GM12878 (cell line): ENCODE data around the gene COL9A2. TPM values are rescaled to one million over a fixed set of nuclear protein-coding genes. Genes with fewer than 3 reads are reported as not detected.

ENCODE experiments used
- ATAC-seq: fragments of 200-7000 bp; cut with Tn5 transposase; 3 replicates; pipeline ENCODE4 v1.9.1; 2020; ENCODE audit warnings: mild to moderate bottlenecking, moderate library complexity
- BruUV-seq: library from RNA; stranded (reverse); fragments of 400-500 nt; replicated peaks from 2 replicates; lab custom pipeline; 2021; lab: Mats Ljungman, UMichigan
- CTCF ChIA-PET: fragments of 300-600 bp; sonication (Branson Sonifier 250); formaldehyde crosslinking; extraction: SDS; loops from one replicate; lab custom pipeline; 2021; ENCODE audit warnings: inconsistent platforms; lab: Yijun Ruan, JAX
- POLR2A ChIA-PET: fragments of 350-600 bp; formaldehyde crosslinking; extraction: SDS; loops from one replicate; lab custom pipeline; 2021; ENCODE audit warnings: inconsistent platforms; lab: Charles Lee
- RAD21 ChIA-PET: fragments of 300-600 bp; sonication (Branson Sonifier 250); formaldehyde crosslinking; loops from one replicate; lab custom pipeline; 2023; ENCODE audit warnings: antibody characterized with exemption; ENCODE audit not compliant: unreplicated experiment; lab: Charles Lee
- SMC1A ChIA-PET: fragments of 300-600 bp; sonication (Branson Sonifier 250); formaldehyde crosslinking; loops from one replicate; lab custom pipeline; 2023; ENCODE audit not compliant: unreplicated experiment, uncharacterized antibody; lab: Charles Lee
- DNase-seq: peaks from one replicate; pipeline ENCODE4 v3.0.0-alpha.2; 2011; ENCODE audit warnings: low read depth, low spot score
- FAIRE-seq: peaks from 3 replicates; lab custom pipeline; 2011; peaks lifted over from hg19 to GRCh38; lab: Jason Lieb, UNC
- H2AFZ ChIP-seq: 2 replicates; pipeline ENCODE4 v1.6.0; 2011; ENCODE audit warnings: low read depth, low read length, control low read depth; ENCODE audit not compliant: control insufficient read depth
- H3K27ac ChIP-seq: 2 replicates; pipeline ENCODE4 v1.5.1; 2011; ENCODE audit warnings: control low read depth; ENCODE audit not compliant: control insufficient read depth, insufficient read depth
- H3K27me3 ChIP-seq, 2 experiments: replicated peaks in 1 of 2; 2 replicates each; pipeline versions ENCODE4 v1.6.0 to v1.6.1; 2011; ENCODE audit warnings: low read length in 1 of 2; ENCODE audit not compliant: control insufficient read depth in 2 of 2, insufficient read depth in 2 of 2
- H3K36me3 ChIP-seq, 2 experiments: 2 replicates each; pipeline ENCODE4 v1.5.1; 2011; ENCODE audit warnings: low read length in 1 of 2; ENCODE audit not compliant: control insufficient read depth in 2 of 2, insufficient read depth in 2 of 2
- H3K4me1 ChIP-seq: 2 replicates; pipeline ENCODE4 v1.6.1; 2011; ENCODE audit warnings: mild to moderate bottlenecking, low read length, moderate library complexity, mixed read lengths; ENCODE audit not compliant: control insufficient read depth, insufficient read depth
- H3K4me2 ChIP-seq: 2 replicates; pipeline ENCODE4 v1.6.0; 2011; ENCODE audit warnings: control low read depth; ENCODE audit not compliant: control insufficient read depth, insufficient read depth
- H3K4me3 ChIP-seq: fragments of 200-600 bp; sonication (generic); 2 replicates; pipeline ENCODE4 v1.5.1; 2016
- H3K79me2 ChIP-seq: 2 replicates; pipeline ENCODE4 v1.6.0; 2011; ENCODE audit warnings: low read length; ENCODE audit not compliant: control insufficient read depth, insufficient read depth
- H3K9ac ChIP-seq: 2 replicates; pipeline ENCODE4 v1.8.0; 2011; ENCODE audit warnings: low read length, control low read depth, mixed read lengths; ENCODE audit not compliant: control insufficient read depth, insufficient read depth
- H3K9me3 ChIP-seq: replicated peaks from 3 replicates; pipeline ENCODE4 v1.5.1; 2011; ENCODE audit warnings: mild to moderate bottlenecking, low read length; ENCODE audit not compliant: control insufficient read depth, insufficient read depth
- H4K20me1 ChIP-seq: 2 replicates; pipeline ENCODE4 v1.6.0; 2011; ENCODE audit not compliant: control insufficient read depth, insufficient read depth
- BCL11A ChIP-seq: IDR thresholded peaks from 2 replicates; pipeline ENCODE4 v1.6.1; 2011; ENCODE audit warnings: low read depth, low read length
- NFXL1 ChIP-seq: fragments of 450-650 bp; IDR thresholded peaks from 2 replicates; pipeline ENCODE4 v1.6.1; 2017; ENCODE audit warnings: antibody characterized with exemption, mild to moderate bottlenecking, borderline replicate concordance
- NR2C1 ChIP-seq: fragments of 450-650 bp; IDR thresholded peaks from 2 replicates; pipeline ENCODE4 v1.6.1; 2017; ENCODE audit warnings: antibody characterized with exemption, mild to moderate bottlenecking, moderate library complexity
- NRF1 ChIP-seq: conservative IDR thresholded peaks from 2 replicates; pipeline ENCODE4 v1.6.1; 2011; ENCODE audit warnings: mild to moderate bottlenecking, low read depth, low read length, improper control_type of control experiment
- SREBF1 ChIP-seq: IDR thresholded peaks from 2 replicates; pipeline ENCODE4 v1.6.1; 2012; ENCODE audit warnings: mild to moderate bottlenecking, low read length
- WGBS: methylation state at CpG from one replicate; pipeline ENCODE4 v1.1.6; 2016; ENCODE audit warnings: low lambda C conversion rate; ENCODE audit not compliant: insufficient replicate concordance, insufficient coverage; ENCODE audit errors: missing lambda C conversion rate; 5-methylcytosine and 5-hydroxymethylcytosine counted together
- in situ Hi-C: fragments of 300-500 bp; cut with MboI; formaldehyde crosslinking; loops from 9 replicates; pipeline ENCODE4 v1.14.3; 2018; ENCODE audit warnings: mixed read lengths
- intact Hi-C: fragments of 100-400 bp; cut with micrococcal nuclease; formaldehyde crosslinking; loops from one replicate; pipeline ENCODE4 v1.14.2; 2022; ENCODE audit not compliant: unreplicated experiment
- polyA plus RNA-seq, 11 experiments: library from polyadenylated mRNA; depleted of rRNA in 4 of 11; unstranded in 6 of 11; stranded (reverse) in 5 of 11; fragments of >200 nt; fragmentation: Nextera tagmentation in 4 of 11; fragmentation: Illumina TruSeq in 1 of 11; extraction: Ambion mirVana in 4 of 11; extraction: Trizol in 1 of 11; gene quantifications; 1 replicate in 1 of 11; 2 replicates in 10 of 11; pipeline versions ENCODE4 v1.2.1 to v1.2.3, GENCODE V29; 2011 to 2016; ENCODE audit warnings: inconsistent platforms in 2 of 11, missing spikeins in 2 of 11, low read depth in 1 of 11
- total RNA-seq, 4 experiments: library from RNA; depleted of rRNA in 3 of 4; stranded (reverse); fragments of >200 nt in 3 of 4; fragmentation: Illumina TruSeq in 1 of 4; extraction: Trizol in 1 of 4; gene quantifications; 2 replicates each; pipeline versions ENCODE4 v1.2.1 to v1.2.3, GENCODE V29; 2013 to 2021
- TF ChIP-seq, protein P1 (sequence below): fragments of 450-650 bp; IDR thresholded peaks from 2 replicates; pipeline ENCODE4 v1.6.1; 2016; ENCODE audit warnings: mild to moderate bottlenecking, moderate library complexity, borderline replicate concordance
- TF ChIP-seq, protein P2 (sequence below): IDR thresholded peaks from 2 replicates; pipeline ENCODE4 v1.6.1; 2012; ENCODE audit warnings: low read length, inconsistent platforms

The COL9A2 gene
- total and polyA plus RNA-seq, 10 of the 15 experiments (the other 5 are each of a cell fraction or from before 2014, with no cell fraction given): 3.1 to 63.3 (median 22.4) TPM

DNA sequence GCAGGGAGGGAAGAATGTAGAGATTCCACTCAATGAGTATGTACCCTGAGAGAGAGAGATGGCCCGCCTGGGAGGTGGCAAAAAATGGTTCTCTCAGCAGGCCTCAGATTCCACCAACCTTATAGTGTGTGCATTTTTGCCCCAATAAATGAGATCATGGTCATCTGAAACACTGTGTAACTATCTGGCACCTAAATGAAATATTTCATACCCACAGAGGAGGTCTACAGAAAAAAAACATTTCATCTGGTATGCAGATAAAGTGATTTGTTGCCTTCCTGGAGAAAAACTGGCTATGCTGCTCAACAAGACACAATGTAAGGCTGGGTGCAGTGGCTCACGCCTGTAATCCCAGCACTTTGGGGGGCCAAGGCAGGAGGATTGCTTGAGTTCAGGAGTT, 64.5 kb downstream of the COL9A2 start (continued):
- no peak for TF ChIP-seq NRF1
- no peak for TF ChIP-seq SREBF1
- no peak for TF ChIP-seq BCL11A

DNA sequence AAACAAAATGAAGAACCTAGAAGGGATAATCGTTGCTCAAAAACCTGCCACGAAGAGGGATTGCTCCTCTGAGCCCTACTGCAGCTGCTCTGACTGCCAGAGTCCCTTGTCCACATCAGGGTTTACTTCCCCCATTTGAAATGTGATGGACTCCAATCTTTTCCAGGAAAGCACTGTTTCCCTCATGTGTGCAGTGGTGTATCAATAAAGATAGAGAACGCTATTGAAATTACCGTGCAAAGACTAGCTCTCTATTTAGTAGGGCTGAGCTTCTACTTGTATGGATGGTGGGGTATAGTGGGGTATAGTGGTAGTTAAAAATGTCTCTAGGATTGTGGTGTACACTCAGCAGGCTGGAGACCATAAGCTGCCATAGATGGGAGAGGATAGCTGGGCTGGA, 65.6 kb downstream of the COL9A2 start:
- H2AFZ ChIP-seq: no peak overlapping the region
- no peak for ATAC-seq
- ChIA-PET SMC1A (interaction anchor here (1.1 kb wide), 1 partner anchor 153 kb away, joined by 3 read pairs; no protein-coding TSS in a partner anchor), POLR2A (no interaction called here), CTCF (interaction anchor here (0.6 kb wide), 1 partner anchor 99 kb away, joined by 3 read pairs; no protein-coding TSS in a partner anchor), RAD21 (no interaction called here)
- H3K4me1 ChIP-seq: peaks cover 6% of the 10 kb centered on the region; the same call in 1 of the 2 replicates
- H3K36me3 ChIP-seq: no peaks in the 10 kb centered on the region
- no peak overlapping the region for H3K9ac ChIP-seq
- no peaks in the 10 kb centered on the region for H3K27me3 ChIP-seq
- no TSS peak for BruUV-seq
- no peak for FAIRE-seq
- H3K4me2 ChIP-seq: no peak overlapping the region
- no peak overlapping the region for H3K4me3 ChIP-seq
- TF ChIP-seq, protein P1, sequence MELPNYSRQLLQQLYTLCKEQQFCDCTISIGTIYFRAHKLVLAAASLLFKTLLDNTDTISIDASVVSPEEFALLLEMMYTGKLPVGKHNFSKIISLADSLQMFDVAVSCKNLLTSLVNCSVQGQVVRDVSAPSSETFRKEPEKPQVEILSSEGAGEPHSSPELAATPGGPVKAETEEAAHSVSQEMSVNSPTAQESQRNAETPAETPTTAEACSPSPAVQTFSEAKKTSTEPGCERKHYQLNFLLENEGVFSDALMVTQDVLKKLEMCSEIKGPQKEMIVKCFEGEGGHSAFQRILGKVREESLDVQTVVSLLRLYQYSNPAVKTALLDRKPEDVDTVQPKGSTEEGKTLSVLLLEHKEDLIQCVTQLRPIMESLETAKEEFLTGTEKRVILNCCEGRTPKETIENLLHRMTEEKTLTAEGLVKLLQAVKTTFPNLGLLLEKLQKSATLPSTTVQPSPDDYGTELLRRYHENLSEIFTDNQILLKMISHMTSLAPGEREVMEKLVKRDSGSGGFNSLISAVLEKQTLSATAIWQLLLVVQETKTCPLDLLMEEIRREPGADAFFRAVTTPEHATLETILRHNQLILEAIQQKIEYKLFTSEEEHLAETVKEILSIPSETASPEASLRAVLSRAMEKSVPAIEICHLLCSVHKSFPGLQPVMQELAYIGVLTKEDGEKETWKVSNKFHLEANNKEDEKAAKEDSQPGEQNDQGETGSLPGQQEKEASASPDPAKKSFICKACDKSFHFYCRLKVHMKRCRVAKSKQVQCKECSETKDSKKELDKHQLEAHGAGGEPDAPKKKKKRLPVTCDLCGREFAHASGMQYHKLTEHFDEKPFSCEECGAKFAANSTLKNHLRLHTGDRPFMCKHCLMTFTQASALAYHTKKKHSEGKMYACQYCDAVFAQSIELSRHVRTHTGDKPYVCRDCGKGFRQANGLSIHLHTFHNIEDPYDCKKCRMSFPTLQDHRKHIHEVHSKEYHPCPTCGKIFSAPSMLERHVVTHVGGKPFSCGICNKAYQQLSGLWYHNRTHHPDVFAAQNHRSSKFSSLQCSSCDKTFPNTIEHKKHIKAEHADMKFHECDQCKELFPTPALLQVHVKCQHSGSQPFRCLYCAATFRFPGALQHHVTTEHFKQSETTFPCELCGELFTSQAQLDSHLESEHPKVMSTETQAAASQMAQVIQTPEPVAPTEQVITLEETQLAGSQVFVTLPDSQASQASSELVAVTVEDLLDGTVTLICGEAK: no peak
- TF ChIP-seq NR2C1 (no peak), NFXL1 (no peak)
- TF ChIP-seq, protein P2, sequence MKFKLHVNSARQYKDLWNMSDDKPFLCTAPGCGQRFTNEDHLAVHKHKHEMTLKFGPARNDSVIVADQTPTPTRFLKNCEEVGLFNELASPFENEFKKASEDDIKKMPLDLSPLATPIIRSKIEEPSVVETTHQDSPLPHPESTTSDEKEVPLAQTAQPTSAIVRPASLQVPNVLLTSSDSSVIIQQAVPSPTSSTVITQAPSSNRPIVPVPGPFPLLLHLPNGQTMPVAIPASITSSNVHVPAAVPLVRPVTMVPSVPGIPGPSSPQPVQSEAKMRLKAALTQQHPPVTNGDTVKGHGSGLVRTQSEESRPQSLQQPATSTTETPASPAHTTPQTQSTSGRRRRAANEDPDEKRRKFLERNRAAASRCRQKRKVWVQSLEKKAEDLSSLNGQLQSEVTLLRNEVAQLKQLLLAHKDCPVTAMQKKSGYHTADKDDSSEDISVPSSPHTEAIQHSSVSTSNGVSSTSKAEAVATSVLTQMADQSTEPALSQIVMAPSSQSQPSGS: no peak
- intact Hi-C loops: loop anchor here (10.0 kb wide), 1 partner anchor 153 kb away; no protein-coding TSS in a partner anchor
- in situ Hi-C loops: no loop called here
- WGBS: 99% methylated on average over 4 of the region's 4 CpGs
- DNase-seq: no peak
- H3K27ac ChIP-seq: no peak overlapping the region
- H3K9me3 ChIP-seq: no peaks in the 10 kb centered on the region
- peaks cover 7% of the 10 kb centered on the region for H3K79me2 ChIP-seq
- no peaks in the 10 kb centered on the region for H4K20me1 ChIP-seq

Other genes starting within 250 kb of the COL9A2 start
Only the 7 nearest of the 9 such genes appear.
- 10.3 and 12.1 TPM in 2 replicates for gene RLF, start 155.9 kb downstream of the COL9A2 start, total RNA-seq (2014; rRNA removed)
- gene RLF, start 155.9 kb downstream of the COL9A2 start, total RNA-seq (2014; rRNA removed; fragmentation: Illumina TruSeq; extraction: Trizol): 18.2 and 18.7 TPM in 2 replicates
- 12.0 and 12.5 TPM in 2 replicates for gene RLF, start 155.9 kb downstream of the COL9A2 start, total RNA-seq (2021)
- 19.8 and 30.8 TPM in 2 replicates for gene RLF, start 155.9 kb downstream of the COL9A2 start, polyA plus RNA-seq (2011; rRNA removed)
- gene RLF, start 155.9 kb downstream of the COL9A2 start, polyA plus RNA-seq (2014; fragmentation: Illumina TruSeq; extraction: Trizol): 11.2 and 14.6 TPM in 2 replicates
- gene RLF, start 155.9 kb downstream of the COL9A2 start, polyA plus RNA-seq (2014; fragmentation: Nextera tagmentation; extraction: Ambion mirVana): 1 to 10 TPM; 2.0 to 3.6 TPM
- gene RLF, start 155.9 kb downstream of the COL9A2 start, polyA plus RNA-seq (2014; rRNA removed): 5.6 and 7.0 TPM in 2 replicates
- 1 to 10 TPM; 6.7 to 7.0 TPM for gene RLF, start 155.9 kb downstream of the COL9A2 start, polyA plus RNA-seq (2016; fragmentation: Nextera tagmentation; extraction: Ambion mirVana)
- not detected in 2 replicates for gene TMCO2, start 69.3 kb downstream of the COL9A2 start, total RNA-seq (2014; rRNA removed)
- not detected in 2 replicates for gene TMCO2, start 69.3 kb downstream of the COL9A2 start, total RNA-seq (2014; rRNA removed; fragmentation: Illumina TruSeq; extraction: Trizol)
- not detected in 2 replicates for gene TMCO2, start 69.3 kb downstream of the COL9A2 start, total RNA-seq (2021)
- not detected in 2 replicates for gene TMCO2, start 69.3 kb downstream of the COL9A2 start, polyA plus RNA-seq (2011; rRNA removed)
- not detected in 2 replicates for gene TMCO2, start 69.3 kb downstream of the COL9A2 start, polyA plus RNA-seq (2014; fragmentation: Illumina TruSeq; extraction: Trizol)
- gene TMCO2, start 69.3 kb downstream of the COL9A2 start, polyA plus RNA-seq (2014; fragmentation: Nextera tagmentation; extraction: Ambion mirVana): not detected
- gene TMCO2, start 69.3 kb downstream of the COL9A2 start, polyA plus RNA-seq (2014; rRNA removed): not detected in 2 replicates
- not detected for gene TMCO2, start 69.3 kb downstream of the COL9A2 start, polyA plus RNA-seq (2016; fragmentation: Nextera tagmentation; extraction: Ambion mirVana)
- gene ZMPSTE24, start 59.0 kb downstream of the COL9A2 start, total RNA-seq (2014; rRNA removed): 40.2 and 52.9 TPM in 2 replicates
- gene ZMPSTE24, start 59.0 kb downstream of the COL9A2 start, total RNA-seq (2014; rRNA removed; fragmentation: Illumina TruSeq; extraction: Trizol): 44.5 and 47.0 TPM in 2 replicates
- 32.1 and 32.6 TPM in 2 replicates for gene ZMPSTE24, start 59.0 kb downstream of the COL9A2 start, total RNA-seq (2021)
- 21.5 and 27.1 TPM in 2 replicates for gene ZMPSTE24, start 59.0 kb downstream of the COL9A2 start, polyA plus RNA-seq (2011; rRNA removed)
- gene ZMPSTE24, start 59.0 kb downstream of the COL9A2 start, polyA plus RNA-seq (2014; fragmentation: Illumina TruSeq; extraction: Trizol): 48.5 and 64.7 TPM in 2 replicates
- gene ZMPSTE24, start 59.0 kb downstream of the COL9A2 start, polyA plus RNA-seq (2014; fragmentation: Nextera tagmentation; extraction: Ambion mirVana): 10 to 100 TPM; 30.1 to 56.0 TPM
- gene ZMPSTE24, start 59.0 kb downstream of the COL9A2 start, polyA plus RNA-seq (2014; rRNA removed): 23.2 and 30.1 TPM in 2 replicates
- gene ZMPSTE24, start 59.0 kb downstream of the COL9A2 start, polyA plus RNA-seq (2016; fragmentation: Nextera tagmentation; extraction: Ambion mirVana): 10 to 100 TPM; 82.7 to 84.4 TPM
- 103 and 107 TPM in 2 replicates for gene SMAP2, start 56.4 kb upstream of the COL9A2 start, total RNA-seq (2014; rRNA removed)
- 92.9 and 97.1 TPM in 2 replicates for gene SMAP2, start 56.4 kb upstream of the COL9A2 start, total RNA-seq (2014; rRNA removed; fragmentation: Illumina TruSeq; extraction: Trizol)
- gene SMAP2, start 56.4 kb upstream of the COL9A2 start, total RNA-seq (2021): 115 and 121 TPM in 2 replicates
- gene SMAP2, start 56.4 kb upstream of the COL9A2 start, polyA plus RNA-seq (2011; rRNA removed): 103 and 120 TPM in 2 replicates
- gene SMAP2, start 56.4 kb upstream of the COL9A2 start, polyA plus RNA-seq (2014; fragmentation: Illumina TruSeq; extraction: Trizol): 177 and 223 TPM in 2 replicates
- 10 to 100 TPM; 33.4 to 42.4 TPM for gene SMAP2, start 56.4 kb upstream of the COL9A2 start, polyA plus RNA-seq (2014; fragmentation: Nextera tagmentation; extraction: Ambion mirVana)
- gene SMAP2, start 56.4 kb upstream of the COL9A2 start, polyA plus RNA-seq (2014; rRNA removed): 98.3 and 107 TPM in 2 replicates
- gene SMAP2, start 56.4 kb upstream of the COL9A2 start, polyA plus RNA-seq (2016; fragmentation: Nextera tagmentation; extraction: Ambion mirVana): 100 to 1,000 TPM in 1 of 2 experiments, 10 to 100 TPM in 1; 92.1 to 108 TPM
- gene ZFP69B, start 133.2 kb upstream of the COL9A2 start, total RNA-seq (2014; rRNA removed): 3.5 and 4.4 TPM in 2 replicates
- gene ZFP69B, start 133.2 kb upstream of the COL9A2 start, total RNA-seq (2014; rRNA removed; fragmentation: Illumina TruSeq; extraction: Trizol): 5.7 and 6.6 TPM in 2 replicates
- gene ZFP69B, start 133.2 kb upstream of the COL9A2 start, total RNA-seq (2021): 4.4 and 4.7 TPM in 2 replicates
- 5.4 and 8.3 TPM in 2 replicates for gene ZFP69B, start 133.2 kb upstream of the COL9A2 start, polyA plus RNA-seq (2011; rRNA removed)
- gene ZFP69B, start 133.2 kb upstream of the COL9A2 start, polyA plus RNA-seq (2014; fragmentation: Illumina TruSeq; extraction: Trizol): 5.4 and 6.1 TPM in 2 replicates
- 1 to 10 TPM; 1.3 to 1.4 TPM for gene ZFP69B, start 133.2 kb upstream of the COL9A2 start, polyA plus RNA-seq (2014; fragmentation: Nextera tagmentation; extraction: Ambion mirVana)
- gene ZFP69B, start 133.2 kb upstream of the COL9A2 start, polyA plus RNA-seq (2014; rRNA removed): 2.7 TPM in 2 replicates
- gene ZFP69B, start 133.2 kb upstream of the COL9A2 start, polyA plus RNA-seq (2016; fragmentation: Nextera tagmentation; extraction: Ambion mirVana): 1 to 10 TPM; 3.1 to 3.3 TPM
- 3.7 and 4.3 TPM in 2 replicates for gene ZFP69, start 160.0 kb upstream of the COL9A2 start, total RNA-seq (2014; rRNA removed)
- gene ZFP69, start 160.0 kb upstream of the COL9A2 start, total RNA-seq (2014; rRNA removed; fragmentation: Illumina TruSeq; extraction: Trizol): 6.2 and 6.4 TPM in 2 replicates
- 4.3 and 4.4 TPM in 2 replicates for gene ZFP69, start 160.0 kb upstream of the COL9A2 start, total RNA-seq (2021)
- gene ZFP69, start 160.0 kb upstream of the COL9A2 start, polyA plus RNA-seq (2011; rRNA removed): 1.9 and 3.3 TPM in 2 replicates
- gene ZFP69, start 160.0 kb upstream of the COL9A2 start, polyA plus RNA-seq (2014; fragmentation: Illumina TruSeq; extraction: Trizol): 6.0 and 6.6 TPM in 2 replicates
- 1 to 10 TPM; 2.1 to 2.8 TPM for gene ZFP69, start 160.0 kb upstream of the COL9A2 start, polyA plus RNA-seq (2014; fragmentation: Nextera tagmentation; extraction: Ambion mirVana)
- gene ZFP69, start 160.0 kb upstream of the COL9A2 start, polyA plus RNA-seq (2014; rRNA removed): 3.7 and 4.5 TPM in 2 replicates
- 1 to 10 TPM; 3.6 TPM for gene ZFP69, start 160.0 kb upstream of the COL9A2 start, polyA plus RNA-seq (2016; fragmentation: Nextera tagmentation; extraction: Ambion mirVana)
- gene EXO5, start 191.5 kb upstream of the COL9A2 start, total RNA-seq (2014; rRNA removed): 8.6 and 9.9 TPM in 2 replicates
- 8.1 and 8.7 TPM in 2 replicates for gene EXO5, start 191.5 kb upstream of the COL9A2 start, total RNA-seq (2014; rRNA removed; fragmentation: Illumina TruSeq; extraction: Trizol)
- gene EXO5, start 191.5 kb upstream of the COL9A2 start, total RNA-seq (2021): 6.1 and 6.5 TPM in 2 replicates
- gene EXO5, start 191.5 kb upstream of the COL9A2 start, polyA plus RNA-seq (2011; rRNA removed): 8.5 and 10.6 TPM in 2 replicates
- 8.9 and 13.2 TPM in 2 replicates for gene EXO5, start 191.5 kb upstream of the COL9A2 start, polyA plus RNA-seq (2014; fragmentation: Illumina TruSeq; extraction: Trizol)
- gene EXO5, start 191.5 kb upstream of the COL9A2 start, polyA plus RNA-seq (2014; fragmentation: Nextera tagmentation; extraction: Ambion mirVana): 1 to 10 TPM; 2.1 to 3.7 TPM
- 6.5 and 8.8 TPM in 2 replicates for gene EXO5, start 191.5 kb upstream of the COL9A2 start, polyA plus RNA-seq (2014; rRNA removed)
- gene EXO5, start 191.5 kb upstream of the COL9A2 start, polyA plus RNA-seq (2016; fragmentation: Nextera tagmentation; extraction: Ambion mirVana): 10 to 100 TPM in 1 of 2 experiments, 1 to 10 TPM in 1; 7.6 to 10.1 TPM